CD4-positive, alpha-beta T cell (primary cell): ENCODE data around the gene LAMA4. TPM values are rescaled to one million over a fixed set of nuclear protein-coding genes. Genes with fewer than 3 reads are reported as not detected.

Source experiments
- ATAC-seq: fragments of 200-7000 bp; cut with Tn5 transposase; one replicate; pipeline ENCODE4 v1.10.0; 2022; ENCODE audit warnings: mild to moderate bottlenecking; ENCODE audit not compliant: poor library complexity
- CTCF ChIA-PET: fragments of 350-600 bp; sonication (Branson Sonifier 250); formaldehyde crosslinking; loops from one replicate; lab custom pipeline; 2021; ENCODE audit warnings: antibody characterized with exemption, inconsistent platforms; lab: Charles Lee
- POLR2A ChIA-PET: fragments of 350-600 bp; sonication (Branson Sonifier 250); formaldehyde crosslinking; loops from one replicate; lab custom pipeline; 2021; ENCODE audit warnings: antibody characterized with exemption, inconsistent platforms; lab: Charles Lee
- DNase-seq, 14 experiments: peaks; one replicate each; pipeline ENCODE4 v3.0.0-alpha.2; 2013 to 2020; ENCODE audit warnings: mixed read lengths in 2 of 14
- H3K27ac ChIP-seq, 2 donors: one replicate each; pipeline versions ENCODE4 v1.5.1 to v1.7.0; 2013; ENCODE audit warnings: low read length in 2 of 2, low read depth in 1 of 2, mild to moderate bottlenecking in 1 of 2
- H3K27me3 ChIP-seq, 2 experiments: 1 replicate in 1 of 2; 2 replicates in 1 of 2; pipeline versions ENCODE4 v1.6.1 to v1.7.0; 2013; ENCODE audit warnings: low read length in 2 of 2, control low read depth in 1 of 2, mild to moderate bottlenecking in 1 of 2, moderate library complexity in 1 of 2; ENCODE audit not compliant: insufficient read depth in 2 of 2, control insufficient read depth in 1 of 2
- H3K36me3 ChIP-seq: one replicate; pipeline ENCODE4 v1.6.1; 2013; ENCODE audit warnings: low read length, control low read depth; ENCODE audit not compliant: insufficient read depth
- H3K4me1 ChIP-seq: one replicate; pipeline ENCODE4 v1.6.1; 2013; ENCODE audit warnings: low read length, control low read depth; ENCODE audit not compliant: insufficient read depth
- H3K4me3 ChIP-seq: one replicate; pipeline ENCODE4 v1.5.1; 2013; ENCODE audit warnings: mild to moderate bottlenecking, low read length, moderate library complexity
- H3K9me3 ChIP-seq, 2 experiments: 1 replicate in 1 of 2; 2 replicates in 1 of 2; pipeline versions ENCODE4 v1.6.1 to v1.7.0; 2013; ENCODE audit warnings: low read length in 2 of 2, mild to moderate bottlenecking in 2 of 2, control low read depth in 1 of 2, moderate library complexity in 1 of 2; ENCODE audit not compliant: control insufficient read depth in 1 of 2, insufficient read depth in 1 of 2
- H3K27ac Mint-ChIP-seq: one replicate; pipeline ENCODE4 v1.8.0; 2020; ENCODE audit warnings: mixed read lengths
- H3K27me3 Mint-ChIP-seq: one replicate; pipeline ENCODE4 v1.8.0; 2021; ENCODE audit warnings: mixed read lengths
- H3K36me3 Mint-ChIP-seq: one replicate; pipeline ENCODE4 v1.8.0; 2021; ENCODE audit warnings: low read depth, mixed read lengths
- H3K4me1 Mint-ChIP-seq: one replicate; pipeline ENCODE4 v1.8.0; 2021; ENCODE audit warnings: low read depth, mixed read lengths
- H3K4me3 Mint-ChIP-seq: one replicate; pipeline ENCODE4 v1.8.0; 2020; ENCODE audit warnings: mild to moderate bottlenecking, mixed read lengths
- H3K9me3 Mint-ChIP-seq: one replicate; pipeline ENCODE4 v1.8.0; 2020; ENCODE audit warnings: mixed read lengths
- CTCF ChIP-seq: fragments of 200-600 bp; IDR thresholded peaks from one replicate; pipeline ENCODE4 v1.8.0; 2022; ENCODE audit warnings: antibody characterized with exemption, mild to moderate bottlenecking
- intact Hi-C, 2 experiments: fragments of 100-400 bp; cut with DNase I in 1 of 2; cut with micrococcal nuclease in 1 of 2; formaldehyde crosslinking; loops; one replicate each; pipeline versions ENCODE4 v1.15.1 to v1.9.0; 2023 to 2025; cut with DNase I, micrococcal nuclease
- total RNA-seq, 174 experiments: library from RNA in 2 of 174; stranded (reverse) in 2 of 174; gene quantifications; one replicate each; pipeline ENCODE4 v1.2.3 and lab custom pipeline; 2021 to 2026

The LAMA4 gene
- total RNA-seq, 2 experiments from 2014 or later: not detected

DNA sequence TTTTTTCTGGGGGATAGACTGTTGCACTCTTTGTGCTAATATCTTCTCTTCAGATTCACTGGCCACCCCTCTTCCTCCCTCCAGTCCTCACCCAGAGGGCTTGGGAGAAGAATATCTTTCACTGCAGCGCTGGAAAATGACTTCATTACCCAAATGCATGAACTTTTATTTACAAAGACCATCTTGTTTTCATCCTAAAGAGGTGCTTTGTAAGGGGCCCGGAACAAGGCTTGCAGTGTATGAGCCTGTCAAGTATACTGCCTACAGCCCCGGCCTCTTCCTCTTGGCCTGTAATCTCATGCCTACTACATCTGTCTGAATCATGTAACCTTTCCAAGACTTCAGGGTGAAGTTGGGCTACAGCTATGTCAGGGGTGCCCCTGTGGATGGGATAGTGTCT, 554 bp upstream of the LAMA4 start:
- no peak for TF ChIP-seq CTCF
- H3K27ac ChIP-seq: no peak overlapping the region
- H3K27me3 ChIP-seq: peaks cover 16 to 38% of the 10 kb centered on the region in 2 experiments
- peaks cover 13% of the 10 kb centered on the region for H3K4me1 ChIP-seq
- CTCF ChIA-PET: no interaction called here
- Mint-ChIP-seq H3K27ac (no peak overlapping the region), H3K4me3 (no peak overlapping the region), H3K27me3 (peaks cover 43% of the 10 kb centered on the region), H3K4me1 (peaks cover 17% of the 10 kb centered on the region), H3K9me3 (no peaks in the 10 kb centered on the region), H3K36me3 (no peaks in the 10 kb centered on the region)
- POLR2A ChIA-PET: no interaction called here
- H3K9me3 ChIP-seq: peaks cover 0 to 5% of the 10 kb centered on the region in 2 experiments
- DNase-seq: no peak
- H3K4me3 ChIP-seq: no peak overlapping the region
- no peak for ATAC-seq
- no peaks in the 10 kb centered on the region for H3K36me3 ChIP-seq
- intact Hi-C loops: no loop called here

GRCh38 chr6:112253498-112253840, 898 bp downstream of the LAMA4 start:
- CTCF ChIA-PET: no interaction called here
- peak overlapping the region; percentile 78 for H3K4me3 Mint-ChIP-seq
- DNase-seq (no peak), ATAC-seq (no peak)
- Histone ChIP-seq H3K36me3 (no peaks in the 10 kb centered on the region), H3K4me3 (peak overlapping the region; percentile 37), H3K4me1 (peaks cover 13% of the 10 kb centered on the region), H3K27me3 (peaks cover 16 to 38% of the 10 kb centered on the region in 2 experiments), H3K27ac (no peak overlapping the region), H3K9me3 (peaks cover 0 to 5% of the 10 kb centered on the region in 2 experiments)
- peaks cover 17% of the 10 kb centered on the region for H3K4me1 Mint-ChIP-seq
- TF ChIP-seq CTCF: no peak
- peaks cover 49% of the 10 kb centered on the region for H3K27me3 Mint-ChIP-seq
- no peaks in the 10 kb centered on the region for H3K9me3 Mint-ChIP-seq
- intact Hi-C loops: no loop called here
- H3K36me3 Mint-ChIP-seq: no peaks in the 10 kb centered on the region
- POLR2A ChIA-PET: no interaction called here
- no peak overlapping the region for H3K27ac Mint-ChIP-seq

DNA sequence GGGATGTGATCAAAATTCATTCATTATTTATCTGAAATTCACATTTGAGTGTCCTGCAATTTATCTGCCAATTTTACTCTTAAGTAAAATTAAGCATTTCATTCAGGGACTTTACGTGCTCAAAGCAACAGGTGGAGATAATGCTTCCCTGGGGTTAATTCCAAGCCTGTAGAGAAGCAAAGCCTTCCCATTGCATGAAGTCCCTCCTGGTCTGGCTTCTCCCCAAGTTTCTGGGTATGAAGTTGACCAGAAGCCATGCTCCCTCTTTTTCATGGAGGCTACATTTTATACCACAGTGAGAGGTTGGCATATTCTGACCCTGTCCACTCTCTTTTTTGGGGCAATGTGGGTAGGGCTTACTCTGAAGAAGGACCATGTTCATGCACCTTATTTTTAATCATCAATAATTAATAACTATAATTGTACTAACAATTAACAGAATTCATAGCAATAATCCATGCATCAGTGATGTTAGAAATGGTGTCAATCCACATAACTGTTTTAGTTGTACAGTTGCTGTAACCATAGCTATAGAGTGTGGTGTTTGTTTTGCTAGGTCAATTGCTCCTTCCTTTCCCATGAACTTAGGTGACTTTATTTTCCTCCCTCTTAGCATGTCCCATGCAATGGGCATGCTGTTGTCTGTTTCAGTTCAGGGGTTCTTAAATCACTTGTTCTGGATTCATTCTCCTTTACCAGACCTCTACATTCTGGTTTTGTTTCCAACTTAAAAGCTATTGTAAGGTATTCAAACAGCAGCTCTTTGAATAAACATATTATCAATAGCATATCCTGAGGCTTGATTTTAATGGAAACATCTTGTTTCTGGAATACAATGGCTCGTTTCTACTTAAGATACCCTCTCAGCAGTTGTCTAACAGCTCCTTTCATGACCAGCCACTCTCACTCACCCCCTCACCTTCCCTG, 1.5 kb downstream of the LAMA4 start:
- H3K36me3 Mint-ChIP-seq: no peaks in the 10 kb centered on the region
- Histone ChIP-seq H3K4me3 (no peak overlapping the region), H3K9me3 (peaks cover 0 to 5% of the 10 kb centered on the region in 2 experiments), H3K27me3 (peaks cover 16 to 38% of the 10 kb centered on the region in 2 experiments), H3K36me3 (no peaks in the 10 kb centered on the region), H3K27ac (no peak overlapping the region), H3K4me1 (peaks cover 13% of the 10 kb centered on the region)
- ATAC-seq: no peak
- intact Hi-C loops: no loop called here
- H3K27me3 Mint-ChIP-seq: peaks cover 52% of the 10 kb centered on the region
- CTCF ChIA-PET: no interaction called here
- no peak overlapping the region for H3K27ac Mint-ChIP-seq
- POLR2A ChIA-PET: no interaction called here
- TF ChIP-seq CTCF: no peak
- H3K4me1 Mint-ChIP-seq: peaks cover 17% of the 10 kb centered on the region
- no peak for DNase-seq
- no peaks in the 10 kb centered on the region for H3K9me3 Mint-ChIP-seq
- H3K4me3 Mint-ChIP-seq: peak overlapping the region; percentile 78
